Endothelial cell of umbilical vein (primary cell): ENCODE data around the gene RIMS4. TPM values are rescaled to one million over a fixed set of nuclear protein-coding genes. Genes with fewer than 3 reads are reported as not detected.

Source experiments
- BruUV-seq: library from RNA; stranded (reverse); fragments of 400-500 nt; replicated peaks from 2 replicates; lab custom pipeline; 2021; lab: Mats Ljungman, UMichigan
- CTCF ChIA-PET: fragments of 300-600, 350-600 bp; sonication (Branson Sonifier 250); formaldehyde crosslinking; loops from one replicate; lab custom pipeline; 2021; ENCODE audit warnings: antibody characterized with exemption, inconsistent platforms; lab: Charles Lee
- POLR2A ChIA-PET: fragments of 300-600, 350-600 bp; sonication (Branson Sonifier 250); formaldehyde crosslinking; loops from one replicate; lab custom pipeline; 2021; ENCODE audit warnings: antibody characterized with exemption, inconsistent platforms; lab: Charles Lee
- DNase-seq: peaks from one replicate; pipeline ENCODE4 v3.0.0-alpha.2; 2011; ENCODE audit warnings: low read depth, low spot score
- FAIRE-seq: peaks from 2 replicates; lab custom pipeline; 2011; peaks lifted over from hg19 to GRCh38; lab: Jason Lieb, UNC
- H2AFZ ChIP-seq: 2 replicates; pipeline ENCODE4 v1.6.0; 2012; ENCODE audit warnings: low read depth, low read length, control low read depth, inconsistent platforms
- H3K27ac ChIP-seq: 2 replicates; pipeline ENCODE4 v1.5.1; 2011; ENCODE audit warnings: low read depth, mild to moderate bottlenecking, control low read depth, low read length, moderate library complexity; ENCODE audit not compliant: insufficient read depth
- H3K27me3 ChIP-seq, 2 experiments: 2 replicates each; pipeline versions ENCODE4 v1.6.0 to v1.6.1; 2011; ENCODE audit warnings: low read length in 2 of 2, mixed read lengths in 1 of 2; ENCODE audit not compliant: control insufficient read depth in 2 of 2, insufficient read depth in 2 of 2
- H3K36me3 ChIP-seq, 2 experiments: 2 replicates in 1 of 2; 3 replicates in 1 of 2; pipeline ENCODE4 v1.5.1; 2011; ENCODE audit warnings: low read length in 2 of 2, mild to moderate bottlenecking in 1 of 2, moderate library complexity in 1 of 2; ENCODE audit not compliant: control insufficient read depth in 2 of 2, insufficient read depth in 2 of 2; ENCODE audit errors: extremely low read depth in 1 of 2
- H3K4me1 ChIP-seq: 3 replicates; pipeline ENCODE4 v1.5.1; 2011; ENCODE audit warnings: mild to moderate bottlenecking, low read length; ENCODE audit not compliant: control insufficient read depth, insufficient read depth; ENCODE audit errors: extremely low read depth
- H3K4me2 ChIP-seq: 2 replicates; pipeline ENCODE4 v1.6.1; 2011; ENCODE audit warnings: low read length, control low read depth, mixed read lengths; ENCODE audit not compliant: insufficient read depth
- H3K4me3 ChIP-seq, 3 experiments: fragments of 200-600 bp in 1 of 3; sonication (generic), shearing (Covaris generic) in 1 of 3; replicated peaks in 1 of 3; 2 replicates each; pipeline ENCODE4 v1.5.1; 2011 to 2016; ENCODE audit warnings: control low read depth in 3 of 3, low read length in 3 of 3, mild to moderate bottlenecking in 2 of 3, inconsistent platforms in 1 of 3, low read depth in 1 of 3, moderate library complexity in 1 of 3; ENCODE audit not compliant: insufficient read depth in 1 of 3
- H3K79me2 ChIP-seq: 2 replicates; pipeline ENCODE4 v1.6.0; 2012; ENCODE audit warnings: low read length, inconsistent platforms; ENCODE audit not compliant: control insufficient read depth, insufficient read depth
- H3K9ac ChIP-seq: replicated peaks from 2 replicates; pipeline ENCODE3; 2011; ENCODE audit warnings: low read length, control low read depth; ENCODE audit not compliant: insufficient read depth; ENCODE audit errors: extremely low read depth
- H3K9me1 ChIP-seq: replicated peaks from 3 replicates; pipeline ENCODE4 v1.6.0; 2011; ENCODE audit warnings: mild to moderate bottlenecking, low read length; ENCODE audit not compliant: control insufficient read depth, insufficient read depth; ENCODE audit errors: extremely low read depth
- H3K9me3 ChIP-seq: replicated peaks from 2 replicates; pipeline ENCODE4 v1.5.1; 2012; ENCODE audit warnings: low read length, inconsistent platforms; ENCODE audit not compliant: control insufficient read depth, insufficient read depth
- H4K20me1 ChIP-seq: replicated peaks from 2 replicates; pipeline ENCODE3; 2011; ENCODE audit warnings: mild to moderate bottlenecking, low read length; ENCODE audit not compliant: control insufficient read depth, insufficient read depth; ENCODE audit errors: extremely low read depth
- EZH2 ChIP-seq: IDR thresholded peaks from 2 replicates; pipeline ENCODE4 v1.6.1; 2012; ENCODE audit warnings: borderline replicate concordance, low read depth, mild to moderate bottlenecking, moderate library complexity, low read length, inconsistent platforms; ENCODE audit not compliant: severe bottlenecking
- FOS ChIP-seq: IDR thresholded peaks from 2 replicates; pipeline ENCODE4 v1.6.1; 2011; ENCODE audit warnings: mild to moderate bottlenecking, low read length, moderate library complexity, borderline replicate concordance; ENCODE audit not compliant: insufficient read depth
- GATA2 ChIP-seq: IDR thresholded peaks from 2 replicates; pipeline ENCODE4 v1.7.0; 2011; ENCODE audit warnings: low read depth, mild to moderate bottlenecking, moderate library complexity, mixed read lengths, low read length; ENCODE audit not compliant: insufficient read length, insufficient read depth
- JUN ChIP-seq: IDR thresholded peaks from 2 replicates; pipeline ENCODE4 v1.6.1; 2011; ENCODE audit warnings: borderline replicate concordance, low read depth; ENCODE audit not compliant: insufficient read length, insufficient read depth
- MAX ChIP-seq: IDR thresholded peaks from 2 replicates; pipeline ENCODE4 v1.6.1; 2011; ENCODE audit not compliant: insufficient read depth, insufficient read length
- MYC ChIP-seq: IDR thresholded peaks from one replicate; pipeline ENCODE4 v1.6.1; 2011; ENCODE audit warnings: mild to moderate bottlenecking, low read depth, low read length
- POLR2A ChIP-seq: IDR thresholded peaks from 2 replicates; pipeline ENCODE4 v1.6.1; 2012; ENCODE audit warnings: low read depth, mild to moderate bottlenecking, control low read depth, low read length
- POLR2AphosphoS5 ChIP-seq: IDR thresholded peaks from 2 replicates; pipeline ENCODE4 v1.6.1; 2012; ENCODE audit warnings: low read depth, mild to moderate bottlenecking, control low read depth, low read length, moderate library complexity; ENCODE audit not compliant: insufficient read depth
- dilution Hi-C: fragments of 300-500 bp; cut with MboI; formaldehyde crosslinking; loops from one replicate; pipeline ENCODE4 v1.15.0; 2019; ENCODE audit warnings: low sequenced_read_pairs; ENCODE audit not compliant: extremely low pct_ligation_motif_present
- intact Hi-C: fragments of 100-400 bp; cut with micrococcal nuclease; formaldehyde crosslinking; loops from one replicate; pipeline ENCODE4 v1.10.0; 2022
- polyA plus RNA-seq, 4 experiments: library from polyadenylated mRNA; depleted of rRNA in 3 of 4; stranded (reverse) in 3 of 4; unstranded in 1 of 4; fragments of >200 nt; gene quantifications; 2 replicates each; pipeline versions ENCODE4 v1.2.1 to v1.2.3, GENCODE V29; 2011 to 2012; ENCODE audit warnings: missing spikeins in 1 of 4
- total RNA-seq: library from RNA; stranded (reverse); gene quantifications from 2 replicates; pipeline ENCODE4 v1.2.3, GENCODE V29; 2021
- TF ChIP-seq, protein P1 (sequence below), 2 donors: IDR thresholded peaks; 1 replicate in 1 of 2; 2 replicates in 1 of 2; pipeline ENCODE4 v1.5.1; 2011; ENCODE audit warnings: low read length in 2 of 2, mild to moderate bottlenecking in 2 of 2, moderate library complexity in 2 of 2, control low read depth in 1 of 2, inconsistent platforms in 1 of 2, low read depth in 1 of 2; ENCODE audit not compliant: insufficient read depth in 1 of 2; ENCODE audit errors: extremely low read depth in 1 of 2

The RIMS4 gene
- total and polyA plus RNA-seq, 2 donors (not counting 3 experiments of a cell fraction or from before 2014, with no cell fraction given), result not detected

- no peak overlapping the region for H3K27ac ChIP-seq
- no peaks in the 10 kb centered on the region for H3K79me2 ChIP-seq
- H3K4me1 ChIP-seq, result peaks cover 4% of the 10 kb centered on the region
- no peak overlapping the region for H2AFZ ChIP-seq
- intact Hi-C loops, result loop anchor here (5.0 kb wide), 2 partner anchors 352 to 358 kb away; no protein-coding TSS in a partner anchor
- H3K9me3 ChIP-seq, result no peaks in the 10 kb centered on the region
- CTCF ChIA-PET, result interaction anchor here (1.2 to 5.0 kb wide), 4 partner anchors 12 to 123 kb away, joined by 3 to 106 read pairs (median 10); no protein-coding TSS in a partner anchor
- FAIRE-seq (no peak), DNase-seq (no peak)
- H4K20me1 ChIP-seq, result no peaks in the 10 kb centered on the region
- H3K4me2 ChIP-seq, result no peak overlapping the region
- no peak for TF ChIP-seq POLR2A
- no peak for TF ChIP-seq GATA2
- TF ChIP-seq EZH2, result no peak
- no peak for TF ChIP-seq POLR2AphosphoS5
- no peak for TF ChIP-seq MYC
- no peak for TF ChIP-seq MAX
- TF ChIP-seq, protein P1, sequence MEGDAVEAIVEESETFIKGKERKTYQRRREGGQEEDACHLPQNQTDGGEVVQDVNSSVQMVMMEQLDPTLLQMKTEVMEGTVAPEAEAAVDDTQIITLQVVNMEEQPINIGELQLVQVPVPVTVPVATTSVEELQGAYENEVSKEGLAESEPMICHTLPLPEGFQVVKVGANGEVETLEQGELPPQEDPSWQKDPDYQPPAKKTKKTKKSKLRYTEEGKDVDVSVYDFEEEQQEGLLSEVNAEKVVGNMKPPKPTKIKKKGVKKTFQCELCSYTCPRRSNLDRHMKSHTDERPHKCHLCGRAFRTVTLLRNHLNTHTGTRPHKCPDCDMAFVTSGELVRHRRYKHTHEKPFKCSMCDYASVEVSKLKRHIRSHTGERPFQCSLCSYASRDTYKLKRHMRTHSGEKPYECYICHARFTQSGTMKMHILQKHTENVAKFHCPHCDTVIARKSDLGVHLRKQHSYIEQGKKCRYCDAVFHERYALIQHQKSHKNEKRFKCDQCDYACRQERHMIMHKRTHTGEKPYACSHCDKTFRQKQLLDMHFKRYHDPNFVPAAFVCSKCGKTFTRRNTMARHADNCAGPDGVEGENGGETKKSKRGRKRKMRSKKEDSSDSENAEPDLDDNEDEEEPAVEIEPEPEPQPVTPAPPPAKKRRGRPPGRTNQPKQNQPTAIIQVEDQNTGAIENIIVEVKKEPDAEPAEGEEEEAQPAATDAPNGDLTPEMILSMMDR (IDR thresholded peaks at IDR 0.05; ENCODE audit: extremely low read depth in 1 of 2, insufficient read depth in 1 of 2, low read depth in 1 of 2, low read length in 2 of 2), result no peak
- TF ChIP-seq FOS, result no peak
- no peak for TF ChIP-seq JUN
- H3K27me3 ChIP-seq, result peaks cover 15 to 16% of the 10 kb centered on the region in 2 experiments
- H3K9me1 ChIP-seq, result no peaks in the 10 kb centered on the region
- POLR2A ChIA-PET, result no interaction called here
- H3K4me3 ChIP-seq, result no peak overlapping the region
- H3K36me3 ChIP-seq, result no peaks in the 10 kb centered on the region
- no peak overlapping the region for H3K9ac ChIP-seq
- no TSS peak for BruUV-seq
- dilution Hi-C loops, result no loop called here
Observed at GRCh38 chr20:44745122-44745597, 65.2 kb downstream of the RIMS4 start.
